SK-N-MC (cell line): ENCODE measurements around the gene ADSS2.
"Not testable (repeated sequence)": the region's sequence is repeated elsewhere in the genome, so short reads cannot be mapped to it uniquely, and the experiment has no call there.

Experiments
- DNase-seq: peaks from one replicate; pipeline ENCODE4 v3.0.0-alpha.2; 2011; ENCODE audit warnings: low read depth, low spot score
- H3K27ac ChIP-seq: fragments of 200-600 bp; sonication (generic); 2 replicates; pipeline ENCODE4 v1.5.1; 2016; ENCODE audit warnings: mixed run types
- H3K36me3 ChIP-seq: fragments of 200-600 bp; sonication (generic); 2 replicates; pipeline ENCODE4 v1.6.1; 2017; ENCODE audit warnings: antibody characterized with exemption, low read length, mixed read lengths; ENCODE audit not compliant: insufficient read depth
- H3K4me3 ChIP-seq: fragments of 200-600 bp; sonication (generic); 2 replicates; pipeline ENCODE4 v1.5.1; 2016
- H3K9ac ChIP-seq: fragments of 200-600 bp; sonication (generic); 2 replicates; pipeline ENCODE4 v1.8.0; 2017; ENCODE audit warnings: mixed run types, mixed read lengths; ENCODE audit not compliant: insufficient read length
- H3K9me3 ChIP-seq: fragments of 200-600 bp; sonication (generic); 2 replicates; pipeline ENCODE4 v1.6.1; 2017; ENCODE audit warnings: low read depth, mild to moderate bottlenecking, antibody characterized with exemption, low read length, moderate library complexity, mixed read lengths
- EZH2 ChIP-seq: fragments of 200-600 bp; sonication (generic); IDR thresholded peaks from one replicate; pipeline ENCODE4 v1.6.1; 2017; ENCODE audit warnings: antibody characterized with exemption
- FOXP2 ChIP-seq: optimal IDR thresholded peaks from 2 replicates; pipeline ENCODE3; 2011; ENCODE audit warnings: mild to moderate bottlenecking, moderate library complexity; ENCODE audit not compliant: insufficient read depth; ENCODE audit errors: extremely low read length, control extremely low read depth
- POLR2AphosphoS5 ChIP-seq: IDR thresholded peaks from 2 replicates; pipeline ENCODE4 v1.6.1; 2012; ENCODE audit warnings: mild to moderate bottlenecking, low read depth, low read length, borderline replicate concordance

ADSS2 gene

GRCh38 chr1:244383278-244383884 is 68.3 kb downstream of the ADSS2 start:
- no peak overlapping the region for H3K4me3 ChIP-seq
- no peak overlapping the region for H3K9ac ChIP-seq
- no peaks in the 10 kb centered on the region for H3K36me3 ChIP-seq
- no peaks in the 10 kb centered on the region for H3K9me3 ChIP-seq
- no peak for DNase-seq
- TF ChIP-seq EZH2 (no peak), POLR2AphosphoS5 (no peak), FOXP2 (no peak)
- H3K27ac ChIP-seq = no peak overlapping the region

GRCh38 chr1:244381878-244382565 is 69.7 kb downstream of the ADSS2 start:
- no peak overlapping the region for H3K27ac ChIP-seq
- H3K9ac ChIP-seq = no peak overlapping the region
- H3K9me3 ChIP-seq = no peaks in the 10 kb centered on the region
- H3K36me3 ChIP-seq = no peaks in the 10 kb centered on the region
- no peak overlapping the region for H3K4me3 ChIP-seq
- TF ChIP-seq POLR2AphosphoS5 = no peak
- no peak for TF ChIP-seq FOXP2
- no peak for TF ChIP-seq EZH2
- DNase-seq = no peak

- no peak for TF ChIP-seq FOXP2
- no peak for TF ChIP-seq POLR2AphosphoS5
- no peak for TF ChIP-seq EZH2
- no peak overlapping the region for H3K9ac ChIP-seq
- H3K36me3 ChIP-seq = no peaks in the 10 kb centered on the region
- H3K4me3 ChIP-seq = no peak overlapping the region
- no peak overlapping the region for H3K27ac ChIP-seq
- H3K9me3 ChIP-seq = no peaks in the 10 kb centered on the region
- DNase-seq = no peak
Measured at GRCh38 chr1:244376126-244376525, 75.6 kb downstream of the ADSS2 start.

- no peak overlapping the region for H3K27ac ChIP-seq
- no peak for DNase-seq
- H3K4me3 ChIP-seq = no peak overlapping the region
- TF ChIP-seq FOXP2 (no peak), POLR2AphosphoS5 (no peak), EZH2 (no peak)
- no peaks in the 10 kb centered on the region for H3K9me3 ChIP-seq
- no peak overlapping the region for H3K9ac ChIP-seq
- no peaks in the 10 kb centered on the region for H3K36me3 ChIP-seq
Measured at GRCh38 chr1:244375051-244375450, 76.7 kb downstream of the ADSS2 start.

- H3K9me3 ChIP-seq, H3K36me3 ChIP-seq, H3K4me3 ChIP-seq, H3K27ac ChIP-seq, DNase-seq, H3K9ac ChIP-seq: not testable (repeated sequence)
Measured at GRCh38 chr1:244374484-244374883, 77.2 kb downstream of the ADSS2 start.

- Histone ChIP-seq H3K4me3 (no peak overlapping the region), H3K9me3 (no peaks in the 10 kb centered on the region), H3K27ac (no peak overlapping the region), H3K9ac (no peak overlapping the region), H3K36me3 (no peaks in the 10 kb centered on the region)
- TF ChIP-seq EZH2 = no peak
- TF ChIP-seq POLR2AphosphoS5 = no peak
- no peak for TF ChIP-seq FOXP2
- no peak for DNase-seq
Measured at GRCh38 chr1:244371242-244372141, 80.2 kb downstream of the ADSS2 start.

- Histone ChIP-seq H3K9ac (no peak overlapping the region), H3K27ac (no peak overlapping the region), H3K9me3 (no peaks in the 10 kb centered on the region), H3K4me3 (no peak overlapping the region), H3K36me3 (no peaks in the 10 kb centered on the region)
- no peak for DNase-seq
- TF ChIP-seq EZH2 = no peak
- no peak for TF ChIP-seq POLR2AphosphoS5
- no peak for TF ChIP-seq FOXP2
Measured at GRCh38 chr1:244370060-244370637, 81.6 kb downstream of the ADSS2 start.

- TF ChIP-seq POLR2AphosphoS5 (no peak), FOXP2 (no peak), EZH2 (no peak)
- Histone ChIP-seq H3K9me3 (no peaks in the 10 kb centered on the region), H3K27ac (no peak overlapping the region), H3K4me3 (no peak overlapping the region), H3K36me3 (no peaks in the 10 kb centered on the region), H3K9ac (no peak overlapping the region)
- DNase-seq = no peak
Measured at GRCh38 chr1:244369256-244370057, 82.3 kb downstream of the ADSS2 start.
